ENCODE data around the gene ZNF366.

The ZNF366 gene

DNA sequence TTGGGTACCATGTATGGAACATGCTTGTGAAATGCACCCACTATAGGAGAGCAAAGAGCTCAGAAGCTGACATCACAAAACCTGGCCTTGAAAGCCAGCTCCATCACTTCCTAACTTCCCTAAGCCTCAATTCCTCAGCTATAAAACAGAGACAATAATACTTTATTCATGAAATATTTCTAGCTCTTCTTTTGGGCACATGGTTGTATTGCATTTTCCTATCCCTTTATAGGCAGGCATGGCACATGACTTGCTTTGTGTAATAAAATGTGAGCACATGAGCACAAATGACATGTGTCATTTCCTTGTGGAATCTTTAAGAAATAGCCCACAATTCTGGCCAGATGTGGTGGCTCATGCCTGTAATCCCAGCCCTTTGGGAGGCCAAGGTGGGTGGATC is 18.5 kb downstream of the ZNF366 start:
- DNase-seq = no peak

DNA sequence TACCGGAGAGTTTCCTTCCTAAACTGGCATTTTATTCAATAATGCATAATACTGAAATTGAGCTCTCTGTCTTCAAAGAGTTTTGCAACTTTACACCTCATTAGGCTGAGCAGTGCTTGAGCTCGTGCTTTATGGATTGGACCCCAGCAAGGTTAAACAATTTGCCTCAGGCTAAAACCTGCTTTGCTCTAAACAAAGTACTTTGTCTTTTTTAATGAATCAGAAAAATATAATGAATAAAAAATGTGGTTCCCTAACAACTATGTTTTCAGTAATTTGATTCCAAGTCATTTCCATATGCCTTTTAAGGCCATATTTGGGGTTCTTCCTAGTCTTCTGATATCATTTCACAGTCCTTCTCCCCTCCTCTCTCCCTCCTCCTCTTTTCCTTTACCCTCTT is 20.0 kb downstream of the ZNF366 start:
- no peak for DNase-seq

DNA sequence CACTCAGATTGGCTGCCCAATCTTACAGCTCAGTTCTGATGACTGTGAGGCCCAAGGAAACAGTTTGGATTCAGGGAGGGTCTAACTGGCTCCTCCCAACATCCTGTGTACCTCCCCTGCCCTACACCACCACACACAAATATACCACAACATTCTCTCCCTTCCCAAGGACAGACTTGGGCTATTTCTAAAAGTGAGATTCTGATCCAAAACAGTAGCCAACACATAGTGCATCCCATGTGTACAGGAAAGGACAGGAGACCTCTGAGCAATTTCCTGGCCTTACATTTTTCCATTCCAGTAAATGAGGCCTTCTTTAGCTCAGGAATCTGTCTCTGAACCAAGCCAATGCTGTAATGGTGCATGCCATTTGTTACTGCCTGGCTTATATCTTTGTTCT is 20.8 kb downstream of the ZNF366 start:
- DNase-seq = no peak

DNA sequence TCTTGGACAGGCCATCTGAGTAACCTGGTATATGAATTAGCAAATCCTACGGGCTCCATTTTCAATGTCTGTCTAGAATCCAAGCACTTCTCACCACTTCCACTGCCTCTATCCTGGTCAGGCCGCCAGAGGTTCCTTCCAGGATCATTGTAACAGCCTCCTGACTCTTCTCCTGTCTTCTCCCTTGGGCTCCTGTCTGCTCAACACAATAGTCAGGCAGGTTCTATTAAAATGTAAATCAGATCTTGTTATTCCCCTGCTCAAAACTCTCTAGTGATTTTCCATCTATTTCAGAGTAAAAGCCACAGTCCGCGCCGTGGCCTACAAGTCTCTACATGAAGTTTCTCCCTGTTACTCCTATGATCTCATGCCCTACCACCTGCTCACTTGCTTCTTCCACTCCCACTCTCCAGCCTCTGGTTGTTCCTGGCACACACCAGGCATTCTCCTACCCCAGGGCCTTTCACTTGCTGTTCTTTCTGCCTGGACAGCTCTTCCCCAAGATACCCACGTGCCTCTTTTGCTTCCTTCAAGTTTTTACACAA is 21.7 kb downstream of the ZNF366 start:
- no peak for DNase-seq

DNA sequence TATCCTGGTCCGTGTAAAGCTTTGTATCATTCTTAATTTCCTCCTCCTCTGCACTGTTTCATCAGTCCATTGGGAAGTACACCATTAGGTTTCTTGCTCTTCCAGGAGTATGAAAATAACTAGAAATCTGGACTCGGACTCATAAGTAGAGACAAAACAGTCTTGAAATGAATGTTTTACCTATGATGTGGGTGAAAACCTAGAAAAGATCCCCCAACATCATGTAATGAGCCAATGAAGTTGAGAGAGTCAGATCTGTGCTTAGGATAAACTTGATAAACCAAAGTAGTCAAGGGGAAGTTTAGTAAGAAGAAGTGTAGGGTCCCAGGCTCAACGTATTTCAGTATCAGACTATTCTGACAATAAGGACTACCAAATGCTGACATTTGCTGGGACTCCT is 25.2 kb downstream of the ZNF366 start:
- DNase-seq = no peak

DNA sequence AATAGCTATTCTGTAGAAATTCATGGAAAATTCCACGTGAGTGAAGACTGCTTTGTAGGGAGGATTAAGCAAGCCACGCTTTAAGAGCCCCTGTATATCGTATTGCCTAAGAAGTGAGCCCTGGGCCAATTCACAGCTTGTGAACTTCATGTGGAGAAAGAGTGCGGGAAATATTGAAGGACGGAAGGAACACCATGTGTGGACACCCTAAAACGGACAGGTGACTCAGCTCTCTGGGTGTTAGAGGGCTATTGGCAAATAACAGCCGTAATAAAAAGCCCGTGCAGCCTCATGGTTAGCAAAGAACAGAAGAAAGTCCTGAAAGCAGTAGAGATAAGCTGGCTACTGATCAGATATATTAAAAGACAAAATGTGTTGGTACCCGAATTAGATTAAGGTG is 26.4 kb downstream of the ZNF366 start:
- DNase-seq = no peak

DNA sequence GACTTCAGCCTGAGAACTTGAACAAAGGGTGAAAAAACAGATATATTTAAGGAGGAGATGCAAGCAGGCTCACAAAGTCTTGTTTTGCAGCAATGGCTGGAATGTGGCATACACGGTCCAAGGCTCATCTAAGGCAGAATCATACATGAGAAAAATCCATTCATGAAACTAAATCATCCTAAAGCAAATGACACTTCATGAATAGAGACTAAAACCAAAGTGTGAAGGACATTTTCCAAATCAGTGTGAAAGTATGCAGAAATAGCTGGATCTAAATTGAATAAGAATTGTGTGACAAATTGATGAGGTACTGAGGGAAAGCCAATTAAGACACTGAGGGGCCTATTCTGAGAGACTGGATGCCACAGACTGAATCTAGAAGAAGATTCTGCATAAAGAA is 27.3 kb downstream of the ZNF366 start:
- DNase-seq = no peak

DNA sequence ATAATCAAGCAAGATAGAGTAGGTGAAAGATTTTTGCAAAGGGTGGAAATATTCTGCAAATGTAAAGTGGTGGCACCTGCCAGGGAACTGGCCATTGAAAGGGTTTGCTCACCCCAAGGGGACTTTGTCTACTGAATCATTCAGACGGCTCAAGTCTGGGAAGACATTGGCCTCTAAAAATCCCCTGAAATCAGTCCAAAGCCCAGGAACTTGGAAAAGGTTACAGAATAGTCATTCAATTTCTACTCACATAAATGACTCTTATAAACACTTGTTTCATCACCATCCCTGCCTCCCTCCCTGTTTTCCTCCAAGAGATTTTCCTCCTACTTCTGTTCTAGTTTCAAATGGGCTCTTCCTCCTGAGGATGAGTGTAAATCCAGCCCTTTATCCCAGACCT is 28.5 kb downstream of the ZNF366 start:
- no peak for DNase-seq

DNA sequence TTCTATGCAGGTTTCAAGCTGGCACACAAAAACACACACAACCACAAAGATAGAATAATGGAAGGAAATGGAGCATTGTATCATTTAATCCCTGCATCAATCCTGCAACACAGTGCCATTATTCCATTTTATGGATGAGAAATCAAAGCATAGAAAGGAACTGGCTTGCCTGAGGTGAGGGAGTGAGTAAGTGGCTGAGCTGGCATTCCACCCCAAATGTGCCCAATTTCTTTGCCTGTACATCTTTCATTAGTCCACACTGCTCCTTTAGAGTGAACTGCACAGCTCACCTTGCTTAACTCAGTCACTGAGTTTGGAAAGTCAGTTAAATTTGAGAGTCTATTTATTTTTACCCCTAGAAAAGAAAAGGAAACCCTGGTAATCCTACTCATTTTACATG is 28.9 kb downstream of the ZNF366 start:
- no peak for DNase-seq

DNA sequence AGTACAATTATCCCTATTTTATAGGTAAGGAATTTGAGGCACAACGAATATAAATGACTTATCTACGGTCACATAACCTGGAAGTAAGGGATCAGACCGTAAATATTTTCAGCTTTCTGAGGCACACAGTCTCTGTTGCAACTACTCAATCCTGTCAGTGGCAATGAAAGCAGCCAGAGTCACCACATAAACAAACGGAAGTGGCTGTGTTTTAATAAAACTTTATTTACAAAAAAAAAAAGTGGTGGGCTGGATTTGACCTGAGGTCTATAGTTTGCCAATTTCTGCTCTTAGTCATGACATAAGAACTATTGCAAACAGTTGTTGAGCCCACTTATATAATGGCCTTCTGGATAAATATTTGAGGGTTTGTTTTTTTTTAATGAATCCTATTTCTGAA is 29.6 kb downstream of the ZNF366 start:
- no peak for DNase-seq

DNA sequence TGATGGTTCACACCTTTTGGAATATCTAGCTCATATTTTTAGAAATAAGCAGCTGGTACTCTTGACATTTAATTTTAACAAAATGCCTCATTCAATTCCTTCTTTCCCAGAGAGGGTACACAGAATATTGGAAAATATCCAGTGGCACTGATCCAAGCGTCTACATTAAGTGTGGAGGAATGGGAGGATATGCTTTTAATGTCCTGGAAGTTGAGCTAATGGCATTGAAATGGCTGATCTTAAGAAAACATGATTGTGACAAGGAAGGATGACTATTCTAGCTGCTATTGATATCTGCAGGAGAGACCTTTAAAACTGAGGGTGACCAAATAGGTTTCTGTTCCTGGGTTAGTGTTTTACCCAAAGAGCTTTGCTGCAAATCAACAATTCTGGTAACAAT is 30.0 kb downstream of the ZNF366 start:
- no peak for DNase-seq

DNA sequence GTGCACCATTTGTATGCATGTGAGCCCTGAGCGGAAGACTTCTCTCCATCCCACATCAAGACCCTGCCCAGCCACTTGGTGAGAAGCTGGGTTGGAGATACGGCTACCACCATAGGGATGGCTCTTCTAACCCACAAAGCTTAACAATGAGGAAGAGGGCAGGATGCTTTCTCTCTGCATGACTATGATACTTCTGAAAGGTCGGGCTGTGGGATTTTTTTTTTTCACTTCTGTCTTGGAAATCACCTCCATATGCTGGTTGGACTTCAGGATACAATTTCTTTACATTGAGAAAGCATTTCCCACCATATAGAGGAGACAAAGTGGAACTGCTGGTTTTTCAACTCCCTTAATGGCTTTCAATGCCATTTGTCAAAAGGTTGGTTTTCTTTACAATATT is 30.5 kb downstream of the ZNF366 start:
- no peak for DNase-seq

DNA sequence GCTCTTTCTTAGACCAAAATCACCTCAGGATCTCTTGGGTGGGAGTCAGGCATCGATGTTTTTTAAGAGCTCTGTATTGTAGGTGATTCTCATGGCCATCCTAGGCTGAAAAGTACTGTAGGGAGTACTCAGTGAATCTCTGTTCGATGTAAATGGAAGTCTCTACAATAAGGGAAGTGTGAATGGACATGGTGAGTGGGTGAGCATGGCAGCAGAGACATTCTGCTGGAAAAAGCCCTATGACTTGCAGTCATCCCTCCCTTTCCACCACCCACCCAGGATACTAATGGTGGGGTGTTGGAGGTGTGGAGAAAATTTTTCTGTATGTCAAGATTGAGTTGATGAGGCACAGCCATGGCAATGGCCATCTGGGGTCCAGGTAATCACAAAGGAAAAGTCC is 30.9 kb downstream of the ZNF366 start:
- DNase-seq = no peak

DNA sequence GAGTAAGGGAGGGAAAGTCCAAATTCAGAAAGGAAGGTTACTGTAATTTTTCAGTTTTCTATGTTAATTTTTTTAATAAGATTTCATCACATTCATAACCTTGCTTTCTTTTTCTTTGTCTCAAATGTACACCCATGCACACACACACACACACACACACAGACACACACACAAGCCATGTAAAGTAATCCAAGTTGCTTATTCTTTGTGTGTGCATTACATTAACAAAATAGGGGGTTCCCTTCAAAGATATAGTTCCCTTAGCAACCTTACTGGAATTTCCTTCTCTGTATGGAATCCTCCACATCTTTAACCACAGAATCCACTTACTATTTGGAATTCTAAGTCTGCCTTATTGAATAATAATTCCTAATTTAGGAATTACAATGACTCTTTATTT is 32.7 kb downstream of the ZNF366 start:
- DNase-seq = no peak

DNA sequence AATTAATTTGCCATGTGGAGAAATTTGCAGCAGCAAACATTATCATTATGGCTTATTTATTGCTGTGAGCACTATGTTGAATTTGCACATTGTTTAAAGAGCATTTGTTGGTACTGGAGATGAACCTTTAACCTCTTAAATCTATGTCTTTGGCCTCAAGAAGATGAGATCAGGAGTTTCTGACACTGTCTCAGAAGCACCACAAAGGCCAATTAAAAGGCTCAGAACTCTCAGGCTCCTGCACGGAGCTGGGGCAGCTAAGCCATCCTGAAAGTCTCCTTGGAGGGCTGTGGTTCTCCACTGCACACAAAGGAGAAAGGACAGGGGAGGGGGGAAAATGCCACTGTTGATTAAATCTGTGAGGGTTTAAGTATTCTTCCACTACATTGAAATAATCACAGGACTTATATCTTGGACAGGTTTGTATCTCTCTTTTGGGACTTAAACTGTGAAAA is 33.1 kb downstream of the ZNF366 start:
- DNase-seq = no peak

DNA sequence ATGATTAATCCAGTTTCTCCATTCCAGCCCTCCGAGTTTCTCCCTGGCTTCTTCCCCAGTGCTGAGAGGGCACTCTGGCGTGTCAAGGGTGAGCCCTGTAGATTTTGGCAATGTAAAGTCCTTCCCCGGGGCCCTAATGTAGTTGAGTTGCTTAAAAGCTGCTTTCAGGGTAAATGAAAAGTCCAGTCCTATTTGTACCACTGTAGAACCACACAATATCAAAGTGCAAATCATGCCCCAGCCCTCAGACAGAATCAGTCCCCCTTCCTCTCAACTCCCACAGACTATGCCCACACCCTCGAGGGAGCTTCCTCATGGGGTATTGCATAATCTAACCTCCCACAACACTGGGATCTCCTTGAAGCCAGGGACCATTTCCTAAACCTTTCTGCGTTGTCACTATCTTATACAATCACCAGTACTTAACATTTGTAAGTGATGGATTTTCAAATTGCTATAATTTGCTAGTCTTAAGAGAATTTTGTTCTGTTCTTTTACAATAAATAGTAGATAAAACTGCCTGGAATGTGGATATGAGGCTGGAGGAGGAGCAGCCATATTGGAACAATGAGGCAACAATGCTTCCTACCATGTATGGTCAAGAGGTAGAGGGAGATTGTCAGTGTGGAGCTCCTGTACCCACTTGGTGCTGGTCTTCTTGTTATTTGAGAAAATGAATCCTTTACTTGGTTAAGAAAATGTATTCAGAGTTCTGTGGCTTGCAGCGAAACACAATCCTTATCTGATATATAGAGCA is 34.4 kb downstream of the ZNF366 start:
- DNase-seq = no peak

DNA sequence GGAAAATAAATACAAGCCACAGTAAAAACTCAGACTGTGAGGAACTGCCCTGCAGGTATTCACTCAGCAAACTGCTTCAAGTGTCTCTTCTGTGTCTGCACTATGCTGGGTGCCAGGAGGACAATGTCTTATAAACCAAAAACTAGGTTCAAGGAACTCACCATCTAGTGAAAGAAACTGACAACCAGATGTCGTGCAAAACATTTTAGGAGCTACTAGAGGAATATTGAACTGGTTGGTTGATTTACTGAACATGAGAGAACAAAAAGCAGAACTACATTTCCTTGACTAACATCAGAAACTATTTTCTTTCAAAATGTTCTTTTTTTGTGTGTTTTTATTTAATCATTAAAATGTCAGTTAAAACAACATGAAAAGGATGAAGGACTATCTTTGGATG is 35.2 kb downstream of the ZNF366 start:
- DNase-seq = no peak

DNA sequence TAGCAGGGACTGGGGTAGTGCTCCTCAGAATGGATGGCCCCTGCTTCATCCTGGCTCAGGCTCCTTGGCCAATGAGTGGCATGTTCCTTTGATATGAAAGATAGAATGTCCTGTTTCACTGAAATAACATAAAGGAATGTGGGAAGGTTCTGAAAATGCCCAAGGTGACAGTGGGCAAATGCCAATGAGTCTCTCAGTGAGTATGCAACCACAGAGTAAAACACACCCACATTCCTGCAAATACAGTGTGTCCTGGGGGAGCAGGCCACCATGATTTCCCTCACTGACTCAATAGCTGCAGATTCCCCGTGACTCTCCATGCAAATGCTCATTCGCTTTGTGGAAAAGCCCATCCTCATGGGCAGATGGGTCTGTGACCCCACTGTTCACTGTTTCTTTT is 36.4 kb downstream of the ZNF366 start:
- DNase-seq = no peak

DNA sequence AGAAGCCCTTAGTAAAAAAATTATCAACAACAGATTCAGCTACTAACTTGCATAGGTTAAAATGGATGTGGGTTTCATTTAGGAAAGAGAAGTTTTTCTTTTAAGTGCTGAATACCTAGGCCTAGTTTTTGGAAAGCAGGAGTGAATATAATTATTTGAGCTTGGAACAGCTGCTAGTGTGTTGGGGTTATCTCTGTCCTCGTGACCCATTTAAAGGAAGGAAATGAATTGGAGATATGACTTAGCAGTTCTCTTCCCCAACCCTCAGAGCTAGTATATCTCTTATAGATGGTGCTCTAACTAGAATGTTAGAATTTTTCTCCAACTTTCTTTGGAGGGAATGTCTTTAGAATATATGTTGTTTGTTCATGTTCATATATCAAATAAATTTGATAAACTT is 38.6 kb downstream of the ZNF366 start:
- no peak for DNase-seq

DNA sequence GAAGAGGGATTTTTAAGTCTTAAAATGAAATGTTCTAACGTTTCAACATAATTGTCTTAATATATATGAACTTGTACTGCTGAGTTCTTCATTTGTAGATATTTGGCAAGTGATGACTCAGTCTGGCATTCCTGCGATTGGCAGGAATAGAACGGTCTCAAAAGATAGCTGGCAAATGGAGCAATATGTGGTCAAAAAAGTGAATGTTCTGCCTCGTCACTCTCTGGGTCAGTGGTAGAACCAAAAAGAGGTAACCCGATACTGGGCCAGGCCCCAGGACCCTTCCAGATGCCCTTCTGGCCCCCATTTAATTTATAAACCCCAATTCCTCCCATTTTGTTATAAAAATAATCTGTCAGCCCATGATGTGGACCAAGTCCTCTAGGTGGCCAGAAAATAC is 39.2 kb downstream of the ZNF366 start:
- DNase-seq = no peak

DNA sequence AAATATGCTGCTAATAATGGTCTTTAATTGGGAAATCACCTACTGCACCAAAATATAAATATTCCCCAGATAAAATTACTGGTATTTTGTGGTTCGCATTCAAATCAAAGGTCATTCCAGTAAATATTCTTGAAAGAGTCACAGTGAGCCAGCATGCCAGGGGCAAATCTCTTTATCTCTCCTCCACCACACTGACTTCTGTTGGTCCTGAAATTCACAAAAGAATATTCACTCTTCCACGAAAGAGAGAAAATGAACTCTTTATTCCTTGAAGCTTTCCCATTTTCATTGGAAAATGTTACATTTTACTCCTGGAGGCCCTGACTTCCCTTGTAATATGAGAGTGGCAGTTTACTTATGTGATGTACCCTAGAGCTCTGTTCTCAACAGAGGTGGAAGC is 39.7 kb downstream of the ZNF366 start:
- DNase-seq = no peak

DNA sequence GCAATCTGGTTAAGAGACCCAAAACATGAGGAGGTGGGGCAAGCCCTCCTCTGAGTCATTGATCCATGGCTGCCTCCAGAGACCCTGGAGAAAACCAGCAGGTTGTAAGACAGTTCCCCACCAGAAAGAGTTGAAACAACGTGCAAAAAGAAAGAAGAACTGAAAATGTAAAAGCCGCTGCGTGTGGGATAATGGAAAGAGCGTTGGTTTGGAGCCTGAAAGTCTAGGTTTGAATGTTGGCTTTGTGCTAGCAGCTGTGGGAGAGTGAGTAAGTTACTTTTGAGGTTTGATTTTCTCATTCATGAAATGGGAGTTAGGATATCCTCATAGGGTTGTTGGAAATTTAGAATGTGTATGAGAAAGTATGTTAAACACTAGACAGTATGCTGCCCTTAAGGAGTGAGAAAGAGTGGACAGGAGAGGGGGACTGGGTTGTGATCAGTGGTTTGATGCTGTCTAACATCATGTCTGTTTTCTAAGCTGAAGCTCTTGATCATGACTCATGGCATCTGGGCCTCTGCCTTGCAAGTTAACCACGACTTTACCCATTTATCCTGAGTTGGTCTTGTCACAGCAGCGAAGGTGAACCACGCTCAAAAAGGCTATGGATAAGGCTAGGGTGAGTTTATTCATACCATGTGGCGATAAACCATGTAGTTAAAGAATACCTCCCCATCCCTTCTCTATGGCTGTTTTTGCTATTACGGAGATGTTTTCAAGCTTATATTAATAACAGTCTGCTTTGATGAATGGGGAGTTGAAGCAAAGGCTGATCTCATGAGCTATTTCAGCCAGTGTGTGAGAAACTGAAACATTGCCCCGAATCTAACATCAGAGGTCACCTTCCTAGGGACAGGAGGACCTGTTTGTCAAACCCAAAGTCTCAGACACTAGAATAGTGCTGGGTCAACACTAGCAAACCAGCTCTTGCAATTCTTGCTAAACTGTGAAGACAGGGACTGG is 41.3 kb downstream of the ZNF366 start:
- DNase-seq = no peak

DNA sequence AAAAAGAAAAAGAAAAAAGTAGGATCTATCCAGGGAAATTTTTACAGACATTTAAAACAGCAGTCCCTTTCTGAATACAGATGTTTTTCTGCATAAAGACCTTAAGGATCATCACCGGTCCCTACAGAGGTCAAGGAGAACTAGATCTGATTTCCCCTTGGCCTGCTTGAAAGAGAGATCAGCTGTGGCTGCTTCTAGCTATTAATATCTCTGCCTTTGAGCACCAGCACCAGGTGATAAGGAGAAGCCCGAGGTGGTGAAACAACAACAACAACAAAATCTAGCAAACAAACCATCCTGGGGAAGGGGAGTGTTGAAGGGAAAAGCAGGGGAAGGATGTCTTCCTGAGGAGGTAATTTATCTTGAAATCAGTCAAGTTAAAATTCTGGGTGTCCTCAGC is 42.1 kb downstream of the ZNF366 start:
- no peak for DNase-seq

DNA sequence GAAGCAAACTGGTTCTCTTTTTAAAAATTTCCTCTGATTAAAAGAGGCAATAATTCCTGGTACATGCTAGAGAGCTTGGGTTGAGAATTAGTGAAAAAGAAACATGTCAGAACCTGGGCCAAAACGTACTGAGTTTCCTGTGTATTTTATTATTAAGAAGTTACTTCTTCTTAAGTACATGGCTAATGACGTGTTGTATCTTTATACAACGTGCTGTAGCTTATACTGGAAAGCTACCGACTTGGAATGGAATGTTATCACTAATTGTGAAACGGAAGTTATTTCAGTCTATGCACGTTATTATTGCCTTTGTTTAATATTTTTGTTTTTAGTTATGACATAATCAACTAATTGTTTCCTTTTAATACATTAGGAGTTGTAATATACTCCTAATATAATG is 43.1 kb downstream of the ZNF366 start:
- no peak for DNase-seq
